ENCODE data around the gene PPT1. TPM values are rescaled to one million over a fixed set of nuclear protein-coding genes. Genes with fewer than 3 reads are reported as not detected.
"Not testable (repeated sequence)": the region's sequence is repeated elsewhere in the genome, so short reads cannot be mapped to it uniquely, and the experiment has no call there.

The PPT1 gene
- total RNA-seq, 1 donor from 2014 or later: 110 TPM

GRCh38 chr1:40090652-40091355 is 6.2 kb downstream of the PPT1 start:
- Histone ChIP-seq H4K20me1 (ENCODE audit: low read depth) (no peaks in the 10 kb centered on the region), H3K9ac (no peak overlapping the region), H3F3A (ENCODE audit: low read depth) (no peaks in the 10 kb centered on the region), H2AFZ (replicated peaks) (no peak overlapping the region), H3K4me1 (no peaks in the 10 kb centered on the region), H3K9me3 (ENCODE audit: low read depth) (no peaks in the 10 kb centered on the region), H3K79me2 (ENCODE audit: low read depth) (peaks cover 18% of the 10 kb centered on the region), H3K27ac (no peak overlapping the region), H3K4me2 (no peak overlapping the region), H3K4me3 (no peak overlapping the region), H3K36me3 (peaks cover 19% of the 10 kb centered on the region), H3K27me3 (no peaks in the 10 kb centered on the region)
- Mint-ChIP-seq H3K27ac (no peak overlapping the region), H3K27me3 (ENCODE audit: insufficient read depth, low read depth) (no peaks in the 10 kb centered on the region), H3K4me1 (peaks cover 3% of the 10 kb centered on the region), H3K9me3 (no peaks in the 10 kb centered on the region), H3K4me3 (no peak overlapping the region), H3K36me3 (peaks cover 15% of the 10 kb centered on the region)
- no peak for DNase-seq (ENCODE audit: low spot score)
- TF ChIP-seq EZH2phosphoT487 (IDR thresholded peaks at IDR 0.05) (no peak), EZH2 (IDR thresholded peaks at IDR 0.05) (no peak), CTCF (IDR thresholded peaks at IDR 0.05) (no peak)

DNA sequence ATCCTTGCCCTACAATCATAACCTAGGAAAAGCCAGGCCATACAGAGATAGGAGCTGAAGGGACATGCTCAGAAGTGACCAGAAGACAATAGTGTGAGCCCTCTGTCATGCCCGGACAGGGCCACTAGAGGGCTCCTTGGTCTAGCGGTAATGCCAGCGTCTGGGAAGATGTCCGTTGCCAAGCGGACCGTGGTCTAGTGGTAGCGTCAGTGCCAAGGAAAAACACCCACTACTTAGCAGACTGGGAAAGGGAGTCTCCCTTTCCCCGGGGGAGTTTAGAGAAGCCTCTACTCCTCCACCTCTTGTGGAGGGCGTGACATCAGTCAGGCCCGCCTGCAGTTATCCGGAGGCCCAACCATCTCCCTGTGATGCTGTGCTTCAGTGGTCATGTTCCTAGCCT is 12.3 kb downstream of the PPT1 start:
- H3K4me3 Mint-ChIP-seq; H4K20me1 ChIP-seq (ENCODE audit: low read depth); H3K79me2 ChIP-seq (ENCODE audit: low read depth); H3K9me3 Mint-ChIP-seq; H3K27ac Mint-ChIP-seq; H3K9me3 ChIP-seq (ENCODE audit: low read depth); H3K27me3 ChIP-seq; H2AFZ ChIP-seq (replicated peaks); H3K4me1 Mint-ChIP-seq; H3K36me3 ChIP-seq; H3K27ac ChIP-seq; H3K27me3 Mint-ChIP-seq (ENCODE audit: insufficient read depth, low read depth); H3K4me1 ChIP-seq; H3K9ac ChIP-seq; H3F3A ChIP-seq (ENCODE audit: low read depth); H3K4me3 ChIP-seq; H3K4me2 ChIP-seq: not testable (repeated sequence)
- peak; percentile 67 for TF ChIP-seq CTCF (IDR thresholded peaks at IDR 0.05)
- peak; percentile 68 for DNase-seq (ENCODE audit: low spot score)
- peaks cover 24% of the 10 kb centered on the region for H3K36me3 Mint-ChIP-seq

DNA sequence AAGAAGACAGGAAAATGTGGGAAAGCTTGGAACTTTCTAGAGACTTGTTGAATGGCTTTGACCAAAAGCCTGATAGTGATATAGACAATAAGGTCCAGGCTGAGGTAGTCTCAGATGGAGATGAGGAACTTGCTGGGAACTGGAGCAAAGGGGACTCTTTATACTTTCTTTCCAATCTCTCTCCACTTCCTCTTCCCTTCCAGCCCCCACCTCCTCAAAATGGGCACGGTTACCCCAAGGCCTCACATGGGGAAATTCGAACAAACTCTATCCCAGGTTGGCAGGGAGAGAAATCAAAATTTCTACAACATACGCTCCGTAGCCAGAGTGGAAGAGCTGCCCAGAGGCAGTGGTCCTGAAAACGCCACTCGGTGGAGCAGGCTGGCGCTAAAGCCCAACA is 15.2 kb downstream of the PPT1 start:
- Mint-ChIP-seq H3K27ac (no peak overlapping the region), H3K9me3 (no peaks in the 10 kb centered on the region), H3K4me1 (no peaks in the 10 kb centered on the region), H3K27me3 (ENCODE audit: insufficient read depth, low read depth) (peaks cover 4% of the 10 kb centered on the region), H3K4me3 (no peak overlapping the region), H3K36me3 (peaks cover 15% of the 10 kb centered on the region)
- Histone ChIP-seq H2AFZ (replicated peaks) (no peak overlapping the region), H3K9me3 (ENCODE audit: low read depth) (no peaks in the 10 kb centered on the region), H3F3A (ENCODE audit: low read depth) (peaks cover 4% of the 10 kb centered on the region), H3K27me3 (no peaks in the 10 kb centered on the region), H4K20me1 (ENCODE audit: low read depth) (peaks cover 3% of the 10 kb centered on the region), H3K4me3 (no peak overlapping the region), H3K79me2 (ENCODE audit: low read depth) (no peaks in the 10 kb centered on the region), H3K36me3 (no peaks in the 10 kb centered on the region), H3K4me2 (no peak overlapping the region), H3K27ac (no peak overlapping the region), H3K9ac (no peak overlapping the region), H3K4me1 (no peaks in the 10 kb centered on the region)
- TF ChIP-seq EZH2 (IDR thresholded peaks at IDR 0.05) (no peak), CTCF (IDR thresholded peaks at IDR 0.05) (no peak), EZH2phosphoT487 (IDR thresholded peaks at IDR 0.05) (no peak)
- DNase-seq (ENCODE audit: low spot score): no peak

All from neural progenitor cell (in vitro differentiated cells).